Subcutaneous abdominal adipose tissue (tissue), 5 donors: ENCODE data around the gene CYP1A1.

Experiments used
- H3K27ac ChIP-seq: one replicate; pipeline ENCODE4 v1.7.0; 2013; ENCODE audit warnings: low read depth, mild to moderate bottlenecking, inconsistent platforms, low read length, moderate library complexity
- H3K27me3 ChIP-seq, 5 donors: one replicate each; pipeline ENCODE4 v1.7.0; 2013; ENCODE audit warnings: low read length in 5 of 5, inconsistent platforms in 1 of 5; ENCODE audit not compliant: control insufficient read depth in 5 of 5, insufficient read depth in 4 of 5
- H3K36me3 ChIP-seq, 5 donors: one replicate each; pipeline ENCODE4 v1.7.0; 2013; ENCODE audit warnings: low read length in 5 of 5; ENCODE audit not compliant: control insufficient read depth in 5 of 5, insufficient read depth in 5 of 5
- H3K4me1 ChIP-seq, 5 donors: one replicate each; pipeline ENCODE4 v1.7.0; 2013; ENCODE audit warnings: low read length in 5 of 5, mild to moderate bottlenecking in 3 of 5, moderate library complexity in 1 of 5; ENCODE audit not compliant: control insufficient read depth in 5 of 5, insufficient read depth in 5 of 5
- H3K4me3 ChIP-seq, 5 donors: one replicate each; pipeline ENCODE4 v1.7.0; 2013; ENCODE audit warnings: low read length in 5 of 5, low read depth in 1 of 5
- H3K9ac ChIP-seq, 5 donors: one replicate each; pipeline ENCODE4 v1.7.0; 2013; ENCODE audit warnings: low read length in 5 of 5, mild to moderate bottlenecking in 4 of 5, moderate library complexity in 3 of 5
- H3K9me3 ChIP-seq, 5 donors: one replicate each; pipeline ENCODE4 v1.7.0; 2013; ENCODE audit warnings: low read length in 5 of 5; ENCODE audit not compliant: control insufficient read depth in 5 of 5
- donor health status: healthy.
- donor health status: healthy.
- donor health status: healthy.
- donor health status: healthy.
- donor health status: healthy.

Gene CYP1A1

GRCh38 chr15:74696398-74696729 lies 29.0 kb downstream of the CYP1A1 start:
- Histone ChIP-seq H3K27ac (peak overlapping the region; percentile 74), H3K4me3 (peak overlapping the region; percentile 92 to 98 (median 97))

GRCh38 chr15:74695597-74696397 lies 29.5 kb downstream of the CYP1A1 start, which contains the start of gene EDC3:
EDC3 (minus strand) TSS chr15:74696024; CDS start chr15:74675124, 20,900 bp downstream.
- H3K27ac ChIP-seq = peak within 1 kb of the TSS; percentile 74
- H3K36me3 ChIP-seq = no peaks in the 10 kb centered on the region
- peak within 1 kb of the TSS; percentile 66 to 99 (median 93) for H3K9ac ChIP-seq
- H3K4me1 ChIP-seq = peaks cover 5 to 26% (median 22%) of the 10 kb centered on the region in 5 donors
- no peaks in the 10 kb centered on the region for H3K27me3 ChIP-seq
- H3K4me3 ChIP-seq = peak within 1 kb of the TSS; percentile 92 to 98 (median 97)
- no peaks in the 10 kb centered on the region for H3K9me3 ChIP-seq

More at GRCh38 chr15:74696398-74696729, 29.0 kb downstream of the CYP1A1 start:
- H3K27me3 ChIP-seq = no peaks in the 10 kb centered on the region
- H3K9me3 ChIP-seq = no peaks in the 10 kb centered on the region
- peaks cover 5 to 26% (median 22%) of the 10 kb centered on the region in 5 donors for H3K4me1 ChIP-seq
- no peaks in the 10 kb centered on the region for H3K36me3 ChIP-seq
- H3K9ac ChIP-seq = peak overlapping the region; percentile 66 to 99 (median 93)

DNA sequence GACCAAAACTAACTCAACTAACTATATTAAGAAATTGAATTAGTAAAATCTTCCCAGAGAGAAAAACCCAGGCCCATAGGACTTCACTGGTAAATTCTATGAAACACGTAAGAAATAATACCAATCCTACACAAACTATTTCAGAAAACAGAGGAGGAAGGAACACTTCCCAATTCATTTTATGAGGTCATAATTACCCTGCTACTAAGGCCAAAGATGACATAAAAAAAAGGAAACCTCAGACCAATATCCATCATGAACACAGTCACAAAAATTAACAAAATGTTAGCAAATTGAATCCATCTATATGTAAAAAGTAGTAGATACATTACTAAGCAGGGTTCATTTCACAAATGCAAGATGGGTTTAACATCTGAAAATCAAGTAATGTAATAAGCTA lies 33.0 kb downstream of the CYP1A1 start:
- Histone ChIP-seq H3K27ac (no peak overlapping the region), H3K9me3 (no peaks in the 10 kb centered on the region), H3K36me3 (peaks cover 0 to 2% (median 0%) of the 10 kb centered on the region in 5 donors), H3K27me3 (no peaks in the 10 kb centered on the region), H3K4me1 (peaks cover 5 to 26% (median 22%) of the 10 kb centered on the region in 5 donors), H3K4me3 (no peak overlapping the region), H3K9ac (no peak overlapping the region)

DNA sequence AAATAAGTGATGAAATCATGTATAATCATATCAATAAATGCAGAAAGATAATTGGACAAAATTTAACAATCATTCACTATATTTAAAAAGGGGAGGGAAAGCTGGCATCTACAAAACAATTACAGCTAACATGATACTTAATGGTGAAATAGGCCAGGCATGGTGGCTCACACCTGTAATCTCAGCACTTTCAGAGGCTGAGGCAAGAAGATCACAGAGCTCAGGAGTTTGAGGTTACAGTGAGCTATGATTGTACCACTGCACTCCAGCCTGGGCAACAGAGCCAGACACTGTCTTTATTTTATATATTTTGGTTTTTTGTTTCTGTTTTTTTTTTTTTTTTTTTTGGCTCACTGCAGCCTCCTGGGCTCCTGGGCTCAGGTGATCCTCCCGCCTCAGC lies 41.6 kb downstream of the CYP1A1 start:
- Histone ChIP-seq H3K4me3 (no peak overlapping the region), H3K27ac (no peak overlapping the region), H3K4me1 (no peaks in the 10 kb centered on the region), H3K9me3 (peaks cover 0 to 7% (median 0%) of the 10 kb centered on the region in 5 donors), H3K27me3 (no peaks in the 10 kb centered on the region), H3K9ac (no peak overlapping the region), H3K36me3 (peaks cover 0 to 14% (median 5%) of the 10 kb centered on the region in 5 donors)

DNA sequence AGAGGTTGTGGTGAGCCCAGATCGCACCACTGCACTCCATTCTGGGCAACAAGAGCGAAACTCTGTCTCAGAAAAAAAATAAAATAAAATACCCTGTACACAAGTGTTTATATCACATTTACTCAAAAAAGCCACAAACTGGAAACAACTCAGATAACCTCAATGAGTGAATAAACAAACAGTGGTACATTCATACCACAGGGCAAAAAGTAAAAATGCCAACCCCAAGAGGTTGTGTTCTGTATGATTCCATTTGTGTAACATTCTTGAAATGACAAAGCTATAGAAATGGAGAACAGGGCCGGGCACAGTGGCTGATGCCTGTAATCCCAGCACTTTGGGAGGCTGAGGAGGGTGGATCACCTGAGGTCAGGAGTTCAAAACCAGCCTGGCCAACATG lies 42.4 kb downstream of the CYP1A1 start:
- Histone ChIP-seq H3K4me3 (no peak overlapping the region), H3K36me3 (peaks cover 0 to 14% (median 5%) of the 10 kb centered on the region in 5 donors), H3K9me3 (peaks cover 0 to 7% (median 0%) of the 10 kb centered on the region in 5 donors), H3K27ac (no peak overlapping the region), H3K4me1 (no peaks in the 10 kb centered on the region), H3K27me3 (no peaks in the 10 kb centered on the region), H3K9ac (no peak overlapping the region)

DNA sequence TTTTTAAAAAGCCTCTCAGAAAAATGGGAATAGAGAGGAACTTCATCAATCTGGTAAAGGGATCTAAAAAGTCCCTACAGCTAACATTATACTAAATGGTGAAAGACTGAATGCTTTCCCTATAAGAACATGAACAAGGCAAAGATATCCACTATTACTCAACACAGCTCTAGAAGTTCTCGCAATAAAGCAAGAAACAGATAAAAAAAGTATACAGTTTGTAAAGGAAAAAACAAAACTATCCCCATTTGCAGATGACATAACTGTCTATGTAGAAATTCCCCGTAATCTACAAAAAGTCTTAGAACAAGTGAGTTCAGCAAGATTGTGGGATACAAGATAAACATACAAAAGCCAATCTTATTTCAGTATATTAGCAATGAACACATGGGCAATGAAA lies 44.9 kb downstream of the CYP1A1 start:
- H3K9me3 ChIP-seq = peaks cover 0 to 7% (median 0%) of the 10 kb centered on the region in 5 donors

GRCh38 chr15:74676801-74677200 lies 48.5 kb downstream of the CYP1A1 start:
- H3K27me3 ChIP-seq = no peaks in the 10 kb centered on the region
- H3K36me3 ChIP-seq = peaks cover 6 to 20% (median 13%) of the 10 kb centered on the region in 5 donors
- no peaks in the 10 kb centered on the region for H3K9me3 ChIP-seq
- H3K9ac ChIP-seq = no peak overlapping the region
- no peak overlapping the region for H3K4me3 ChIP-seq
- H3K27ac ChIP-seq = no peak overlapping the region
- H3K4me1 ChIP-seq = peaks cover 0 to 5% (median 0%) of the 10 kb centered on the region in 5 donors

More for the DNA sequence above, 44.9 kb downstream of the CYP1A1 start:
- no peak overlapping the region for H3K27ac ChIP-seq
- H3K4me3 ChIP-seq = no peak overlapping the region
- no peaks in the 10 kb centered on the region for H3K4me1 ChIP-seq
- no peak overlapping the region for H3K9ac ChIP-seq
- H3K27me3 ChIP-seq = no peaks in the 10 kb centered on the region
- H3K36me3 ChIP-seq = peaks cover 0 to 7% (median under 1%) of the 10 kb centered on the region in 5 donors

DNA sequence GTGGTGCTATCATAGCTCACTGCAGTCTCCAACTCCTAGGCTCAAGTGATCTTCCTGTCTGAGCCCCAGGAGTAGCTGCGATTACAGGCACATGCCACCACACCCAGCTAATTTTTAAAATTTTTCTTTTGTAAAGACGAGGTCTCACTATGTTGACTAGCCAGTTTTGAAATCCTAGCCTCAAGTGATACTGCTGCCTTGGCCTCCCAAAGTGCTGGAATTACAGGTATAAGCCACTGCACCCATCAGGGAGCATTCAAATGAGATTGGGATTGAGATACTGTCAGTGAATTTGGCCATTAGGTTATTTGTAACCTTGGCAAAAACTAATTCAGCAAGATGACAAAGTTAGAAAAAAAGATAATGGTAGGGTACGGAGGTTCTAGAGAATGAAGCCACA lies 51.2 kb downstream of the CYP1A1 start:
- Histone ChIP-seq H3K9me3 (no peaks in the 10 kb centered on the region), H3K27me3 (no peaks in the 10 kb centered on the region), H3K4me1 (peaks cover 0 to 10% (median 0%) of the 10 kb centered on the region in 5 donors), H3K4me3 (no peak overlapping the region), H3K36me3 (peaks cover 12 to 34% (median 26%) of the 10 kb centered on the region in 5 donors), H3K27ac (peak overlapping the region; percentile 29), H3K9ac (no peak overlapping the region)

DNA sequence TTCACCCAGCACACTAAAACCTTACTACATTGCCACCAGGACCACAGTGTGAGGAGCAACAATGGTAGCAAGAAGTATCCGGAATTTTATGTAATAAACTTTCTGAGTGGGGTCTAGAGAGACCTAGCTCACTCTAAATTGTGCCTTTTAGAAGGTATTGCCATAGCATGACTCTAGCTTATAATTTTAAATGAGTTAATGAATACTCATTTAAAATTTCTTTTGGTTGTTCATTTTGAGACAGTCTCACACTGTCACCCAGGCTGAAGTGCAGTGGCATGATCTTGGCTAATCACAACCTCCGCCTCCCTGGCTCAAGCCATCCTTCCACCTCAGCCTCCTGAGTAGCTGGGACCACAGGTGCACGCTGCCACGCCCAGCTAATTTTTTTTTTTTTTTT lies 55.7 kb downstream of the CYP1A1 start:
- no peak overlapping the region for H3K27ac ChIP-seq

More for the DNA sequence above, 55.7 kb downstream of the CYP1A1 start:
- H3K36me3 ChIP-seq = peaks cover 19 to 31% (median 29%) of the 10 kb centered on the region in 5 donors
- H3K4me3 ChIP-seq = no peak overlapping the region
- no peaks in the 10 kb centered on the region for H3K9me3 ChIP-seq
- H3K9ac ChIP-seq = no peak overlapping the region
- no peaks in the 10 kb centered on the region for H3K27me3 ChIP-seq
- peaks cover 3 to 13% (median 7%) of the 10 kb centered on the region in 5 donors for H3K4me1 ChIP-seq
